ENCODE data around the gene C9orf50.

C9orf50 gene

GRCh38 chr9:129586685-129587084 lies 34.2 kb downstream of the C9orf50 start:
- DNase-seq, result no peak

- no peak for DNase-seq
Observed at GRCh38 chr9:129586245-129586644, 34.7 kb downstream of the C9orf50 start.

GRCh38 chr9:129585352-129585751 lies 35.5 kb downstream of the C9orf50 start:
- no peak for DNase-seq

- no peak for DNase-seq
Observed at GRCh38 chr9:129584136-129584535, 36.8 kb downstream of the C9orf50 start.

GRCh38 chr9:129583308-129584038 lies 37.4 kb downstream of the C9orf50 start:
- no peak for DNase-seq

GRCh38 chr9:129582855-129583254 lies 38.0 kb downstream of the C9orf50 start:
- no peak for DNase-seq

- DNase-seq, result no peak
Observed at GRCh38 chr9:129581505-129582189, 39.3 kb downstream of the C9orf50 start.

GRCh38 chr9:129580211-129580915 lies 40.5 kb downstream of the C9orf50 start:
- no peak for DNase-seq

GRCh38 chr9:129579294-129579693 lies 41.6 kb downstream of the C9orf50 start:
- DNase-seq, result no peak

GRCh38 chr9:129576546-129577543 lies 44.1 kb downstream of the C9orf50 start:
- DNase-seq, result no peak

- no peak for DNase-seq
Observed at GRCh38 chr9:129575818-129576217, 45.1 kb downstream of the C9orf50 start.

- DNase-seq, result no peak
Observed at GRCh38 chr9:129574911-129575585, 45.9 kb downstream of the C9orf50 start.

- DNase-seq, result no peak
Observed at GRCh38 chr9:129573977-129574376, 46.9 kb downstream of the C9orf50 start.

GRCh38 chr9:129572517-129572916 lies 48.4 kb downstream of the C9orf50 start:
- DNase-seq, result no peak

GRCh38 chr9:129572052-129572425 lies 48.9 kb downstream of the C9orf50 start:
- no peak for DNase-seq

- DNase-seq, result no peak
Observed at GRCh38 chr9:129571298-129572051, 49.4 kb downstream of the C9orf50 start.

- no peak for DNase-seq
Observed at GRCh38 chr9:129570450-129571297, 50.2 kb downstream of the C9orf50 start.

GRCh38 chr9:129569502-129570449 lies 51.1 kb downstream of the C9orf50 start:
- no peak for DNase-seq
